ENCODE results near the gene FRRS1L.

The FRRS1L gene

GRCh38 chr9:109115931-109116526 lies 51.0 kb downstream of the FRRS1L start:
- Histone ChIP-seq H3K36me3 (ENCODE audit: insufficient read depth, low read length) (peaks cover 5% of the 10 kb centered on the region; the same call in 1 of the 2 replicates), H3K9ac (ENCODE audit: low read depth, low read length) (no peak overlapping the region), H3K27ac (ENCODE audit: low read depth, low read length) (no peak overlapping the region), H3K27me3 (ENCODE audit: insufficient read depth, low read length) (no peaks in the 10 kb centered on the region), H3K9me3 (ENCODE audit: insufficient read depth, low read depth, low read length) (no peaks in the 10 kb centered on the region), H3K4me3 (ENCODE audit: low read length) (no peak overlapping the region), H3K4me1 (ENCODE audit: insufficient read depth, low read length) (peaks cover 27% of the 10 kb centered on the region)
- WGBS: 98% methylated on average over 3 of the region's 3 CpGs

- no peaks in the 10 kb centered on the region for H3K9me3 ChIP-seq (ENCODE audit: insufficient read depth, low read depth, low read length)
- 94% methylated on average over 3 of the region's 3 CpGs for WGBS
- no peaks in the 10 kb centered on the region for H3K27me3 ChIP-seq (ENCODE audit: insufficient read depth, low read length)
- peaks cover 30% of the 10 kb centered on the region for H3K4me1 ChIP-seq (ENCODE audit: insufficient read depth, low read length)
- H3K27ac ChIP-seq (ENCODE audit: low read depth, low read length): no peak overlapping the region
- H3K36me3 ChIP-seq (ENCODE audit: insufficient read depth, low read length): peaks cover 5% of the 10 kb centered on the region; the same call in 1 of the 2 replicates
- no peak overlapping the region for H3K4me3 ChIP-seq (ENCODE audit: low read length)
- no peak overlapping the region for H3K9ac ChIP-seq (ENCODE audit: low read depth, low read length)
Measured at GRCh38 chr9:109114670-109115069, 52.4 kb downstream of the FRRS1L start.

- Histone ChIP-seq H3K9ac (ENCODE audit: low read depth, low read length) (no peak overlapping the region), H3K36me3 (ENCODE audit: insufficient read depth, low read length) (peaks cover 5% of the 10 kb centered on the region; the same call in 1 of the 2 replicates), H3K4me1 (ENCODE audit: insufficient read depth, low read length) (peaks cover 34% of the 10 kb centered on the region), H3K4me3 (ENCODE audit: low read length) (no peak overlapping the region), H3K27me3 (ENCODE audit: insufficient read depth, low read length) (no peaks in the 10 kb centered on the region), H3K9me3 (ENCODE audit: insufficient read depth, low read depth, low read length) (no peaks in the 10 kb centered on the region), H3K27ac (ENCODE audit: low read depth, low read length) (no peak overlapping the region)
- 90% methylated on average over 12 of the region's 12 CpGs for WGBS
Measured at GRCh38 chr9:109113892-109114609, 53.0 kb downstream of the FRRS1L start.

- no peak overlapping the region for H3K9ac ChIP-seq (ENCODE audit: low read depth, low read length)
- H3K4me1 ChIP-seq (ENCODE audit: insufficient read depth, low read length): peaks cover 40% of the 10 kb centered on the region
- whole genome bisulfite sequencing: 90% methylated on average over 3 of the region's 3 CpGs
- no peaks in the 10 kb centered on the region for H3K27me3 ChIP-seq (ENCODE audit: insufficient read depth, low read length)
- no peaks in the 10 kb centered on the region for H3K9me3 ChIP-seq (ENCODE audit: insufficient read depth, low read depth, low read length)
- H3K36me3 ChIP-seq (ENCODE audit: insufficient read depth, low read length): peaks cover 5% of the 10 kb centered on the region; the same call in 1 of the 2 replicates
- no peak overlapping the region for H3K4me3 ChIP-seq (ENCODE audit: low read length)
- H3K27ac ChIP-seq (ENCODE audit: low read depth, low read length): no peak overlapping the region
Measured at GRCh38 chr9:109113254-109113653, 53.8 kb downstream of the FRRS1L start.

- H3K9ac ChIP-seq (ENCODE audit: low read depth, low read length): no peak overlapping the region
- H3K9me3 ChIP-seq (ENCODE audit: insufficient read depth, low read depth, low read length): no peaks in the 10 kb centered on the region
- H3K4me3 ChIP-seq (ENCODE audit: low read length): no peak overlapping the region
- peaks cover 4% of the 10 kb centered on the region for H3K36me3 ChIP-seq (ENCODE audit: insufficient read depth, low read length)
- no peaks in the 10 kb centered on the region for H3K27me3 ChIP-seq (ENCODE audit: insufficient read depth, low read length)
- peaks cover 38% of the 10 kb centered on the region for H3K4me1 ChIP-seq (ENCODE audit: insufficient read depth, low read length)
- no peak overlapping the region for H3K27ac ChIP-seq (ENCODE audit: low read depth, low read length)
- WGBS: 98% methylated on average over 3 of the region's 5 CpGs
Measured at GRCh38 chr9:109110329-109111021, 56.6 kb downstream of the FRRS1L start.

- H3K4me1 ChIP-seq (ENCODE audit: insufficient read depth, low read length): peaks cover 38% of the 10 kb centered on the region
- no peak overlapping the region for H3K9ac ChIP-seq (ENCODE audit: low read depth, low read length)
- no peaks in the 10 kb centered on the region for H3K27me3 ChIP-seq (ENCODE audit: insufficient read depth, low read length)
- H3K4me3 ChIP-seq (ENCODE audit: low read length): no peak overlapping the region
- H3K27ac ChIP-seq (ENCODE audit: low read depth, low read length): no peak overlapping the region
- H3K36me3 ChIP-seq (ENCODE audit: insufficient read depth, low read length): peaks cover 10% of the 10 kb centered on the region
- H3K9me3 ChIP-seq (ENCODE audit: insufficient read depth, low read depth, low read length): no peaks in the 10 kb centered on the region
Measured at GRCh38 chr9:109109967-109110328, 57.1 kb downstream of the FRRS1L start.

GRCh38 chr9:109108318-109108717 lies 58.7 kb downstream of the FRRS1L start:
- Histone ChIP-seq H3K27me3 (ENCODE audit: insufficient read depth, low read length) (no peaks in the 10 kb centered on the region), H3K27ac (ENCODE audit: low read depth, low read length) (no peak overlapping the region), H3K9me3 (ENCODE audit: insufficient read depth, low read depth, low read length) (no peaks in the 10 kb centered on the region), H3K4me1 (ENCODE audit: insufficient read depth, low read length) (peaks cover 32% of the 10 kb centered on the region), H3K4me3 (ENCODE audit: low read length) (no peak overlapping the region), H3K9ac (ENCODE audit: low read depth, low read length) (no peak overlapping the region), H3K36me3 (ENCODE audit: insufficient read depth, low read length) (peaks cover 25% of the 10 kb centered on the region)
- WGBS: 94% methylated on average over 4 of the region's 4 CpGs

GRCh38 chr9:109107402-109108240 lies 59.4 kb downstream of the FRRS1L start:
- peaks cover 30% of the 10 kb centered on the region; the same call in 1 of the 2 replicates for H3K4me1 ChIP-seq (ENCODE audit: insufficient read depth, low read length)

GRCh38 chr9:109101810-109102209 lies 65.2 kb downstream of the FRRS1L start:
- no peak overlapping the region for H3K9ac ChIP-seq (ENCODE audit: low read depth, low read length)
- H3K27me3 ChIP-seq (ENCODE audit: insufficient read depth, low read length): no peaks in the 10 kb centered on the region
- 90% methylated on average over 3 of the region's 3 CpGs for WGBS
- H3K9me3 ChIP-seq (ENCODE audit: insufficient read depth, low read depth, low read length): no peaks in the 10 kb centered on the region
- H3K4me1 ChIP-seq (ENCODE audit: insufficient read depth, low read length): peaks cover 31% of the 10 kb centered on the region
- peaks cover 44% of the 10 kb centered on the region for H3K36me3 ChIP-seq (ENCODE audit: insufficient read depth, low read length)
- no peak overlapping the region for H3K4me3 ChIP-seq (ENCODE audit: low read length)
- H3K27ac ChIP-seq (ENCODE audit: low read depth, low read length): no peak overlapping the region

More at GRCh38 chr9:109107402-109108240, 59.4 kb downstream of the FRRS1L start:
- Histone ChIP-seq H3K4me3 (ENCODE audit: low read length) (no peak overlapping the region), H3K27me3 (ENCODE audit: insufficient read depth, low read length) (no peaks in the 10 kb centered on the region), H3K9ac (ENCODE audit: low read depth, low read length) (no peak overlapping the region), H3K36me3 (ENCODE audit: insufficient read depth, low read length) (peaks cover 32% of the 10 kb centered on the region), H3K9me3 (ENCODE audit: insufficient read depth, low read depth, low read length) (no peaks in the 10 kb centered on the region), H3K27ac (ENCODE audit: low read depth, low read length) (no peak overlapping the region)
- WGBS: 80% methylated on average over 3 of the region's 4 CpGs

- no peak overlapping the region for H3K27ac ChIP-seq (ENCODE audit: low read depth, low read length)
- 93% methylated on average over 3 of the region's 3 CpGs for WGBS
- H3K9me3 ChIP-seq (ENCODE audit: insufficient read depth, low read depth, low read length): no peaks in the 10 kb centered on the region
- peaks cover 42% of the 10 kb centered on the region for H3K36me3 ChIP-seq (ENCODE audit: insufficient read depth, low read length)
- no peak overlapping the region for H3K4me3 ChIP-seq (ENCODE audit: low read length)
- H3K27me3 ChIP-seq (ENCODE audit: insufficient read depth, low read length): no peaks in the 10 kb centered on the region
- peaks cover 32% of the 10 kb centered on the region for H3K4me1 ChIP-seq (ENCODE audit: insufficient read depth, low read length)
- no peak overlapping the region for H3K9ac ChIP-seq (ENCODE audit: low read depth, low read length)
Measured at GRCh38 chr9:109101202-109101595, 65.8 kb downstream of the FRRS1L start.
